Activated T-cell treated with anti-CD3 and anti-CD28 coated beads, Interleukin-2, amount 50 U/mL, for 48 hours (primary cell): Measurements from ENCODE around the gene TENT4A.
"Not testable (repeated sequence)": the region's sequence is repeated elsewhere in the genome, so short reads cannot be mapped to it uniquely, and the experiment has no call there.

Experiments used
- DNase-seq, 2 experiments: peaks; one replicate each; pipeline ENCODE4 v3.0.0-alpha.2; 2020

Gene TENT4A

DNA sequence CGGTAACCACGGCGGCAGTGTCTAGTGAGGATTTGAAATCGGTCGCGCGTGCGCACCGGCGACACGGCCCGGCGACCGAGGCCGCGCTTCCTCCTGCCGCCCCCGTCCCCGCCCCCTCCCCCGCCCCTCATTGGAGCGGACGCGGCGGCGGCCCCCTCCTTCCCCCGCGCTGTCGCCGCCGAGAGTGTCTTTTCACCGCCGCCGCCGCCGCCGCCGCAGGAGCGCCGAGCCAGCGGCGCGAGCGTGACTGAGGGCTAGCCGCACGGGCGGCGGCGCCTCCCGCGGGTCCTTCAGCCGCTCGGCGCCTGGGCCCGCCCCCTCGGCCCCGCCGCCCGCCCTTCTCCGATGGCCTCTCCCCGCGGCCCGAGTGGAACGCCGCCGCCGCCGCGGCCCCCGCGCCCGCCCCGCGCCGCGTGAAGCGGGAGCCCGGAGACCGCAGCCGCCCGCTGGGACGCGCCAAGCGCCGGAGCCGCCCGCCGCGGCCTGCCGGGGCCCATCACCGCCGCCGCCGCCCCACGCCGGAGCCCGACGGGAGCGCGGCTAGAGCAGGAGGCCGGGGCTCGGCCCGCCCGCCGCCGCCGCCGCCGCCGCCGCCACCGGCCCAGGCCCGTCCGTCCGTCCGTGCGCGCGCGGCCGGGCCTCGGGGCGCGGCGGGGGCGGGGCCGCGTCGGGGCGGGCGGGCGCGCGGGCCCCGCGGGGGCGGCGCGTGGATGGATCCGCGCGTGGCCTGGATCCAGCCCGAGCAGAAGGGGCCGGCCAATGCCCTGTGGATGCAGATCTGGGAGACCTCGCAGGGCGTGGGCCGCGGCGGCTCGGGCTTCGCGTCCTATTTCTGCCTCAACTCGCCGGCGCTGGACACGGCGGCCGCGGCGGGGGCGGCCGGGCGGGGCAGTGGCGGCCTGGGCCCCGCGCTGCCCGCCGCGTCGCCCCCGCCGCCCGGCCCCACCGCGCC lies at the start of gene TENT4A:
TSS of gene TENT4A (plus strand) at position 159 of the 952 bp plus-strand sequence. CDS start at position 711, 552 bp downstream.
- no peak for DNase-seq

DNA sequence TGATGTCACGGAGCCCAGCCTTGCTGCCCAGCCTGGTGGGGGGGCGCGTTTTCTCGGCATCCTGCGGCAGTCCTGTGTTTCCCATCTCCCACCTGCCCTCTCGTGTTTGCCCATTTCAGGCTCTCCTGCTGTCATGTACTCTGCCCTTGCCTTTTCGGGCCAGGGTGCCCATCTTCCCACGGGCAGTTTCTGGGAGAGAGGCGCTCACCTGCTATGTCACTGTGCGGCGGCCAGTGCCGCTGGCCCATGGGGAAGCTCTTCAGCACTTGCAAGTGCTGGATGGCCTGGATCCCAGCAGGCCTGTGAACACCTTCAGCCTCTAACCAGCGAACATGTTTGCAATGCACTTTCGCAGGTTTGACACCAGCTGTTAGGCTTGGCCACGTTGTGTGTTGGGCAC lies 46.5 kb upstream of the TENT4A start:
- DNase-seq: no peak

DNA sequence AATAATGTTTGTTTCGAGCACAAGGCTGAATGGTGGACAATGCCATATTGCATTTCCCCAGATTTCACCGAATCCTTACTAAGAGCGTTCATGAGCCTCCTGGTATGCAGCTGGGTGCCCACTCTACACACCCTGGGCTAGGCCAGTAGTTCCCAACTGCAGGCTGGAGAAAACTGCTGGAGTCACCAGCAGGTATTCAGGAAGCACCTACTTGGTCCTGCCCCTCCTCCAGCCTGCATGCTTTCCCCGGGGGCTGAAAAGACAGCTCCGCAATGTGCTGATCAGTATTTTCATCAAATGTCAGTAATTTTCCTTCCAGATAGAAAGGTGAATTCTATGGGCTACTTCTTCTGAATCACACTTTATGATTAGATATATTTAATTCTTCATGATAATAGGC lies 45.6 kb upstream of the TENT4A start:
- no peak for DNase-seq

DNA sequence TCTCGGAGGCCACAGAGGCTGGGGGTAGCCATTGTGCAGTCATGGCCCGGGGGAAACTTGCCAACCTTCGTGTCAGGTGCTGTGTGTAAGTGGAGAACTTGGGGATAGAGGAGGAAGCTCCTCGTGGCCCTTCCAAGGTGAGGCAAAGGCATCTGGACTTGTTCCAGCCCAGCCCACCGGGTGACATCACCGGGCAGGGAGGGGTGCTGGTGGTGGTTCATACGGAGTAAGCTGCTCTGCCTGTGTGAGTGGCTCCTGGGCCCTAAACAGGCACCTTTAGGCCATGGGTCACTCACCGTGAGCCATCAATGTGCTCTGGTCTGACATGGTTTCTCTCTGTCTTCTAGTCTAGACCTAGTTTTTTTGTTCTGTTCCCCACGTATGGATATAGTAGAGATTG lies 44.5 kb upstream of the TENT4A start:
- DNase-seq: not testable (repeated sequence)

DNA sequence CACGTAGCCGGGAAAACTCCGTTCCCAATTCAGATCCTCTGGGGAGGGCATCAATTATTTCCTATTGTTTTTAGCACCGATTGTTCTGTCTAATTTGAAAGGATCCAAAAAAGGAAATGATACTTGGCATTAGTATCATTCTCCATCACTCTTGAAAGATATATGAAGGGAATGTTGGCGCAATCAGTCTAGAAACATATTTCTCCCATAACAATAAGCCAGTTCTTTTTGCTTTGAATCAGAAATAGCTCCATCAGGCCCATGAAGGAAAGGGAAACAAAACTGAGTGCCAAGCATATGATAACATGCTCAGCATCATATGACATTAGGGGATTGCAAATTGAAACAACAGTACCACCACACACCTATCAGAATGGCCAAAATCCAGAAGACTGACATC lies 40.2 kb upstream of the TENT4A start:
- DNase-seq: no peak

DNA sequence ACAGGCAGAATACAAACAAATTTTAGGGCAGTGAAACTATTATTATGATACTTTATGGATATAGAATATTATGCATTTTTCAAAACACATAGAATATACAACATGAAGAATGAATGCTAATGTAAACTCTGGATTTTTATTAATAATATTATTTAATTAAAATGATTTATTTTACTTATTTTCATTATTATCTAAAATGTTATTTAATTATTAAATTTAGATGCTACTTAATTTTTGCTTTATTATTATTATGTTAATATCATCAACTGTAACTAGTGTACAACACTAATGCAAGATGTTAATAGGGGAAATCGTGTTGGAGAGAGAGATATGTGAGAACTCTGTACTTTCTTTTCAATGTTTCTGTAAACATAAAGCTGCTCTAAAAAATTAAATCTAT lies 39.3 kb upstream of the TENT4A start:
- no peak for DNase-seq

DNA sequence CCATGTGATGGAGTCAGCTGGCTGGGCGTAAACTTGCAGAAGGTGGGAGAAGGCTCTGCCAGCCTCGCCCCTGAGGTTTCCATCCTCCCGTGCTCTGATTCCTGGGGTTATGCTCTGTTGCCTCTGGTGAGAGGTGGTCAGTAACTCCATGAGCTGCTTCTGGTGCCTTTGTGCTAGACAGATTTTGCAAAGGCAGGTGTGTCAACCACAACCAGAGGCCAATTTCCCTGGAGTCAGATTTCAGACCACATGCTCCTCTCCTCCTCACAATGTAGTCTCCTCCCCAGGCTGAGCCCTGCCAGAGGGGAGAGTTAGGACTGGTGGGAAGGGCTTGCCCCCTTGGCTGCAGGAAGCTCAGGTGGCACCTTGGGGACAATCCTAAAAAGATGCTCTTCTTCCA lies 38.8 kb upstream of the TENT4A start:
- no peak for DNase-seq

DNA sequence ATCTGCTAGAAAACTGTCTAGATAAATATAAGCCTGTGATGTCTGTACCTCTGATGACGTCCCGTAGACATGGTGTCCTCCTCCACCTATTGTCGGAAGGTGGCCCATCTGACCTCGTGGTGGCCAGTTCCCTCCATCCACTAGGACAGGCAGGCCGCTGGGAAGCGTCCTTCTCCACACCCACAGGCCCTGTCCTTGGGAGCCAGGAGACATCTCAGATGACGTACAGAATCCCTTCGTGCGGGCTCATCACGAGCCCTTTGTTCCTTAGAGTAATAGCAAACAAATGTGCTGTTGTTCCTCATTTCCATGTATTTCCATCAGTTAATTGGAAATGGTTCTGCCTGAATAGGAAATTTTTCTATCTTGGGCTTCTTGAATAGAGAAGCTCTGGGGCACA lies 38.3 kb upstream of the TENT4A start:
- no peak for DNase-seq

DNA sequence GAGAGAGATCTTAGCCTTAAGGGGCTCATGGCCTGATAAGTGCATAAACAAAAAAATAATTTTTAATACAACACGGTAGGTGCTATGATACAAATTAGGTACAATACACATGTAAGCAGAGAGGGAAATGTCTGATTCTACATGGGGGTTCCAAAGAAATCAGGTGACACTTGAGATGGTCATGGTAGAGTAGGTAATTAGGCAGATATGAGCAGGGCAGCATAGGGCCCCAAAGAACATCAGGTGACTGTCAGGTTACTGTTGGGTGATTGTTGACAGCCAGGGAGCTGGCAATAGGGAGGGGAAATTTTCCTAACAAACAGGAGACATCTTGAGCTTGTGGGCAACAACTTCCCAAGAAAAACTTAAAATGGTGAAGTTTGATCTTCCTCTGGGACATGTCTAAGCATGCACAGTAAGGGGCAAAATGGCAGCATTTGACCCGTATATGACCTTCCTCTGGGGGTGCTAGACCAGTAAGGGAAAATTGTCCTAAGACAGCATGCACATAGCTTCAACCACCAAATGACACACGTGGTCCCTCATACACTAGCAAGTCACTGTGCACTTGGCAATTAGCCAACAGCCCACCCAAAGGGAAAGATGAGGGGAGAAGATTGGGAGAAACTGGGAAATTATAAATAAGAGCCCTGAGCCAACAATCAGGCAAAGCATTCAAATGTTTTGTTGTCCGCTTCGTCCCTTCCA lies 37.3 kb upstream of the TENT4A start:
- no peak for DNase-seq

DNA sequence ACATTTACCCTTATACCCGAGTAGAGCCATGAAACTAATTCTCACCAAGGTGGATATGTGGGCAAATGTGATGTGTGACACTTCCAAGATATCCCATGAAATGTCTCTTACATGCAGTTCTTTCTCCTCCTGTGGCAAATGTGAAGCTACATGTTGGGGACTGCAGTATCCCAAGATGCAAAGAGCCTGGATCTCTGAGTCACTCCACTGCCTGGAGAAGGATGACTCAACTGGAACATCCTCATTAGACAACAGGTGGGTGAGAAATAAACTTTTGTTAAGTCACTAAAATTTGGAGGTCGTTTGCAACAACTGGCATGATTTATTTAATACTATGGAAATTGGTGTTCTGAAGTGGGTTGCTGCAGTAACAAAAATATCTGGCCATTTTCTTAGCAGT lies 36.5 kb upstream of the TENT4A start:
- no peak for DNase-seq

DNA sequence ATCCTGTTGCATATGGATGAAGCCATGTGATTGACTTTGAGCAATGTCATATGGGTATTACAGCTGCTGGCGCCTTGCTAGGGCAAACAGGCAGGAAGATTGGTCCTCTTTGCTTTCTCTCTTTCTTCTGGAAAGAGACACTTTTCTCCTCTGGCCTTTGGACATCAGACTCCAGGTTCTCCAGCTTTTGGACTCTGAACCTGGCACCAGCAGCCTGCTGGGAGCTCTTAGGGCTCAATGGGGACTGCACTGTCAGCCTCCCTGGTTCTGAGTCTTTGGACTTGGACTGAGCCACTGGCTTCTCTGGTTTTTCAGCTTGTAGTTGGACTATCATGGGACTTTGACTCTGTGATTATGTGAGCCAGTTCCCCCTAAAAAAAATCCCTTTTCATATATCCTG lies 34.8 kb upstream of the TENT4A start:
- no peak for DNase-seq

DNA sequence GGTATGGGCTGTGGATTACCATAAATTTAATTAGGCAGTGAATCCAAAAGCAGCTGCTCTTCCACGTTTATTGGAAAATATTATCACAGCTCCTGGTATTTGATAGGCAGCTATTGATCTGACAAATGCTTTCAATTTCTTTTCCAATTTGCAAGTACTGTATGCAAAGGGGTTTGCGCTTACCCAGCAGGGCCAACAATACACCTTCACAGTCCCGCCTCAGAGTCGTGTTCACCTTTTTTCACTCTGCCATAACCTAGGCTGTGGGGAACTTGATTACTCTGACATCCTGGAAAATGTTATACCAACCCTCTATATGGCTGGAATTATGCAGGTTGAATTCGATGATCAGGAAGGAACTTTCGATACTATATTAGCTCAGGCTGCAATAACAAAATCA lies 32.3 kb upstream of the TENT4A start:
- DNase-seq: no peak

DNA sequence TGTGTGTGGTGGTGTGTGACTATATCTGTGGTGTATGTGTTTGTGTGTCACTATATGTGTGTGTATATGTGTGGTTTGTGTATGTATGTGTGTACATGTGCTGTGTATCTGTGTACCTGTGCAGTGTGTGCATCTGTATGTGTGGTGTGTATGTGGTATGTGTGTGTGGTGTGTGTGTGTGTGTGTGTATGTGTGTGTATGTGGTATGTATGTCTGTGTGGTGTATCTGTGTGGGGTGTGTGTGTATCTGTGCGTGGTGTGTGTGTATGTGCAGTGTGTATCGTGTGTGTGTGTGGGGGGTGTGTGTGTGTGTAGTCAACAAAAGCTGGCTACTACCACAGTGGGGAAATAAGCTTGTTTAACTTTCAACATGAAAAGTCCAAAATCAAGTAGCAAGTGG lies 31.6 kb upstream of the TENT4A start:
- DNase-seq: no peak

DNA sequence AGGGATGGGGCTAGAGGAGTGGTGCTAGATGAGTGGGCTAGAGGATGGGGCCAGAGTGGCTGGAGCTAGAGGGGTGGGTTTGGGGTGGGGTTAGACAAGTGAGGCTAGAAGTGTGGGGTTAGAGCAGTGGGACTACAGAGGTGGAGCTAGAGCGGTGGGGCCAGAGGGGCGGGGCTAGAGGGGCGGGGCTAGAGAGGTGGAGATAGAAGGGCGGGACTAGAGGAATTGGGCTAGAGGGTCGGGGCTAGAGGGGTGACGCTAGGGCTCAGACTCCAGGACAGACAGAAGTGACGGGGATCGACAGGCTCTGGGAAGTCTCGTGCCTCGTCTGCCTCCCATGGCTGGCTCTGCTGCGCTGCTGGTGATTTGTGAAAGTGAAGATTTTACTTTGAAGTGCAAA lies 31.0 kb upstream of the TENT4A start:
- DNase-seq: no peak

DNA sequence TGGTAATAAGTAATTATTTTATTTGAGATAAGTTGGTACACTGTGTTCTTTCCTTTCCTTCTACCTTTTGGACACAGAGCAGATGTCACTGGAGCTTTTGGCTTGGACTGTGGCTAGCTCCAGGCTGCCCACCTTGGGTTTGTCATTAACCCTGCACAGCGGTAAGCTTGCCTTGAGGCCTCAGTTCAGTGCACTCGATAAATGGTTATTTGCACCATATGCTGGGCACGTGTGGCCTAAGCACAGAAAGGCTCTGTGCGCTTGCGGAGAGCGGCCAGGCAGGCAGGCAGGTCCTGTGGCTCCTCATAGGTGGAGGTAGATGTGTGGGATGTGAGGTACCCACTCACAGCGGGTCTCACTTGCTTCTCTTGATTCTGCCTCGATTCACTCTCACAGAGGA lies 30.0 kb upstream of the TENT4A start:
- DNase-seq: no peak

DNA sequence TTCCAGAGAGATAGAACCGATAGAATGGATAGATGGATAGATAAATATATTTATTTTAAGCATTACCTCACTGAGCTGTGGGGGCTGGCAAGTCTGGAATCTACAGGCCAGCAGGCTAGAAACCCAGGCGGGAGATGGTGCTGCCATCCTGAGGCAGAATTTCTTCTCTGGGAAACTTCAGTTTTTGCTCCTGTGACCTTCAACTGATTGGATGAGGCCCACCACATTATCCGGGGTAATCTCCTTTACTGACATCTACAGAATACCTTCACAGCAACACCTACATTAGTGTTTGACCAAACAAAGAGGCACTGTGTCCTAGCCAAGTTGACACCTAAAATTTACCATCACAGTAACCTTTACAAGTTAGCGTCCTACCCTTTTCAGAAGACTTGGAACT lies 29.2 kb upstream of the TENT4A start:
- DNase-seq: no peak

DNA sequence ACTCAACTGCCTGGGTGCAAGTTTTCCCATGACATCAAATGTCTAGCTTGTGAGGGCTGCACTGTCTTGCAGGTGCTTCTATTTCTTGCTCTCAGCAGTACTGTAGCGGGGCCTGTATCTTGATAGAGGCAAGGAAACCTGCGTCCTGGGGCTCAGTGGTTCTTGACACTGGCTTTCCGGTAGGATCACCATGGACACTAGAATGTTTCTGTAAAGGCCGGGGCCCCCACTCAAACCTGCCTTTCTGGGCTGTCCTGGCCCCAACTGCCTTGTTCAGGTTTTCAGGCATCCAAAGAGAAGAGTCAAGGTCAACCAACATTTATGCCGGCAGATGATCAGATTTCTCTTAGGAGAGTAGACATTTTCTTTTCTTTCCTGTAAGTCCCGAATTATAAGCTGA lies 26.7 kb upstream of the TENT4A start:
- no peak for DNase-seq

DNA sequence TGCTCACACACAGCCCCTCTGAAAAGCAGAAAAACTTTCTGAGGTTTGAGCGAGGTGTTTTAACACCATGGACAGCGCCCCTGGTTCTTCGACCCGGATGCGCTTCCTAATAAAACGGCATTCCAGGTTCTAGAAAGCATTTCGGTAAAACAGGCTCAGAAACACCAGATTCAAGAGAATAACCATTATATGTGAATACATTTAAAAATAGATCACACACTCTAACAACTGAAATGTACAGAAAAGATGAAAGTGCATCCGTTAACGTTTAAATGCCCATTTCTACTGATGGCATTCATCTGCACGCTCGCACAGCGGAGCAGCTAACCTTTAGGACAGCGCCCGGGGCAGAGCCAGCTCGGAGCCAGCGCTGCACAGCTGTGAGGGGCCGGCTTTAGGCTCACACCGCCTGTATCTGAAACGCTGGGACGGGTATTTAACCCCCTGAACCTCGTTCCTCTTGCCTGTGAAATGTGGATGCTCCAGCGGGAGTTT lies 26.3 kb upstream of the TENT4A start:
- no peak for DNase-seq

DNA sequence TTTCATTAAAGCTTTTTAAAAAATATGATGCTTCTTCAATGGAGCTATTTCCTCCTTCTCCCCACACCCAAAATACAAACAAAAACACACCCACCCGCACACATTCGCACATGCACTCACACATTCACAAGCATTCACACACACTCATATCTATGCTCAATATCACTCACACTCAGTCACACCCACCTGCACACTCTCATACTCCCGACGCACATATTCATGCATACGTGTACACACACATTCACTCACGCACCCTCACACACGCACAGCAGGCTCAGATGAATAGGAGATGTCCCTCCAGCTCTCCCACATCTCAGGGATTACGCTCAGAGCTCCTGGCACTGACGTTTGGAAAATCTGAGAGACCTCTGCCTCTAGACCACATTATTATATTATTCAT lies 25.7 kb upstream of the TENT4A start:
- no peak for DNase-seq

DNA sequence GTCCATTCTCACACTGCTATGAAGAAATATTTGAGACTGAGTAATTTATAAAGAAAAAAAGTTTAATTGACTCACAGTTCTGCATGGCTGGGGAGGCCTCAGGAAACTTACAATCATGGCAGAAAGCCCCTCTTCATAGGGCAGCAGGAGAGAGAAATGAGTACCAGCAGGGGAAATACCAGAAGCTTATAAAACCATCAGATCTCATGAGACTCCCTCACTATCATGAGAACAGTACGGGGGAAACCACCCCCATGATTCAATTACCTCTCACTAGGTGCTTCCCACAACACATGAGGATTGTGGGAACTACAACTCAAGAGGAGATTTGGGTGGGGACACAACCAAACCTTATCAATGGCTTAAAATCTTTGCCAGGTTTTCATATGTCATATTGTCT lies 20.3 kb upstream of the TENT4A start:
- DNase-seq: no peak

DNA sequence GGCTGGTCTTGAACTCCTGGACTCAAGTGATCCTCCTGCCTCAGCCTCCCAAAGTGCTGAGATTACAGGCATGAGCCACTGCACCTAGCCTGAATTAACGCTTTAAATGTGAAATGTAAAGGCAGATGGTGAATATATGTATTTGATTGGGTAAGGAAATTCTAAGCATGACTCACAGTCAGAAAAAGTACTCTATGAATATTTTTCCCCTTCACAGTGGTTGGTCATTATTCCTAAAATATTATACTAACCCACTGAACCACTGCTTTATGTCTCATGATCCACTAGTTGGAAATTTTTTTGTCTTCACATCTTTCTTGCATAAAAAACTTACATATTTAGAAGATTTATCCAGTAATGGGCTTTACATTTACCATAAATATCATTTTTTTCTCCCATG lies 14.5 kb upstream of the TENT4A start:
- DNase-seq: no peak

DNA sequence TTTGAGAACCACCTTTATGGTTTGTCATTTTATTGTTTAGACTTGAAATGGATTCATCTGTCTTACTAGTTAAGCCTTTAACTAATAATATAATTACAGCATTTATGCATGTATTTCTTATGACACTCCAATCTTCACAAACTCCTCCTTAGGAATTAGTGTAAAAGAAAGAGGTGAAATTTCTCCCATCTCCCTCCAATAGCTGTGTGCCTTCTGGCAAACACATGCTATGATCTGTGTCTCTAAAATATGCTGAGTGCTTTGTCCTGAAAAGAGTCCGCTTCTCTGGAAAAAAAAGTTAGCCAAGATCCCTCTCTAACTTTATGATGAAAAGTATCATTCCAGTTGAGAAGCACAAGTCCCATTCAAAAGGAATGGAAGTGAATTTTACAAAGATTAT lies 13.9 kb upstream of the TENT4A start:
- DNase-seq: no peak

DNA sequence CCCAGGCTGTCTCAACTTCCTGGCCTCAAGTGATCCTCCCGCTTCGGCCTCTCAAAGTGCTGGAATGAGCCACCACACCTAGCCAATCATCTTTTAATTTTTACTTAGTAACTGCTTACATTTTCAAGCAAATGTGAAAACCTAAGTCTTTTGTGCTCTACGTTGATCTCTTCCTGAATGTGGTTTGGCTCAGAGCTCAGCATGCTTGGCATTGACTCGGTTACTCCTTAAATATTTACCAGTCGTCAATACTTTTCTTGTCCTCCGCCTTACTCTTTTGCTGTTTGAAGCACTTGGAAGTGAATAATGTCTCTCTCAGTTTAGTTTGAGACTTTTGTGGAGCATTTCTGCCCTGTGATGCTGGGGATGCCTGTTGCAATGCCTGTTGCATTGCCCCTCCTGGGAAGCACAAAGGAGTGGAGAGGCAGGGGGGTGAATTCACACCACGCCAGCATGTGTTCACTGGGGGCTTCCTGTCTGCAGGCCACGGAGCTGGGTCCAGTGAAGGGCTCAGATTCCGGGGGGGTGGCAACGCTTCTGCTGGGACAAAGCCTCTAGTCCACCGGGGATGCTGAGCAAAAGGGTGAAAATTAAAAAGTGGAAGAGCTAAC lies 13.1 kb upstream of the TENT4A start:
- DNase-seq: no peak
